K562 (cell line): Measurements from ENCODE around the gene PRKAR2B. TPM values are rescaled to one million over a fixed set of nuclear protein-coding genes. Genes with fewer than 3 reads are reported as not detected.

Source experiments
- ATAC-seq: fragments of 200-7000 bp; cut with Tn5 transposase; 3 replicates; pipeline ENCODE4 v1.9.1; 2020; ENCODE audit warnings: moderate library complexity
- BruUV-seq: library from RNA; stranded (reverse); fragments of 400-500 nt; replicated peaks from 2 replicates; lab custom pipeline; 2021; lab: Mats Ljungman, UMichigan
- CTCF ChIA-PET: fragments of 300-600 bp; formaldehyde crosslinking; extraction: SDS; loops from one replicate; lab custom pipeline; 2021; ENCODE audit warnings: low intra/inter-chr PET ratio; lab: Yijun Ruan, JAX
- POLR2A ChIA-PET: fragments of 300-600, 350-650 bp; sonication (Branson Sonifier 250); formaldehyde crosslinking; extraction: SDS; loops from one replicate; lab custom pipeline; 2021; ENCODE audit warnings: antibody characterized with exemption, inconsistent platforms; lab: Yijun Ruan, JAX
- DNase-seq, 4 experiments: peaks; one replicate each; pipeline versions ENCODE4 v3.0.0 to v3.0.0-alpha.2; 2011 to 2018; ENCODE audit warnings: low spot score in 3 of 4, mixed read lengths in 3 of 4; ENCODE audit errors: extremely low read depth in 1 of 4
- FAIRE-seq: peaks from 2 replicates; lab custom pipeline; 2011; peaks lifted over from hg19 to GRCh38; lab: Jason Lieb, UNC
- H2AFZ ChIP-seq: 2 replicates; pipeline ENCODE4 v1.6.0; 2011; ENCODE audit warnings: low read depth, low read length, control low read depth, inconsistent platforms
- H3K27ac ChIP-seq: fragments of 200-600 bp; 3 replicates; pipeline ENCODE4 v1.8.0; 2011; ENCODE audit warnings: low read depth, mild to moderate bottlenecking, control low read depth, inconsistent platforms, low read length, moderate library complexity, mixed read lengths; ENCODE audit errors: extremely low read depth
- H3K27me3 ChIP-seq, 2 experiments: fragments of 300-600 bp in 1 of 2; 2 replicates in 1 of 2; 3 replicates in 1 of 2; pipeline versions ENCODE4 v1.6.0 to v1.8.0; 2011; ENCODE audit warnings: inconsistent platforms in 2 of 2, low read length in 2 of 2, mild to moderate bottlenecking in 1 of 2, mixed read lengths in 1 of 2, moderate library complexity in 1 of 2; ENCODE audit not compliant: control insufficient read depth in 2 of 2, insufficient read depth in 2 of 2
- H3K36me3 ChIP-seq: fragments of 300-600 bp; 3 replicates; pipeline ENCODE4 v1.8.0; 2011; ENCODE audit warnings: mild to moderate bottlenecking, low read length, inconsistent platforms; ENCODE audit not compliant: control insufficient read depth, insufficient read depth
- H3K4me1 ChIP-seq, 2 experiments: fragments of 200-600 bp in 1 of 2; replicated peaks in 1 of 2; 2 replicates in 1 of 2; 3 replicates in 1 of 2; pipeline versions ENCODE4 v1.5.1 to v1.8.0; 2011; ENCODE audit warnings: inconsistent platforms in 2 of 2, low read length in 2 of 2, mild to moderate bottlenecking in 1 of 2, mixed read lengths in 1 of 2, moderate library complexity in 1 of 2; ENCODE audit not compliant: control insufficient read depth in 2 of 2, insufficient read depth in 2 of 2
- H3K4me2 ChIP-seq: 2 replicates; pipeline ENCODE4 v1.6.1; 2011; ENCODE audit warnings: low read length, control low read depth, inconsistent platforms, mixed read lengths; ENCODE audit not compliant: insufficient read depth
- H3K4me3 ChIP-seq: fragments of 200-600 bp; sonication (generic), shearing (Covaris generic); 2 replicates; pipeline ENCODE4 v1.5.1; 2016; ENCODE audit warnings: control low read depth, inconsistent platforms
- H3K79me2 ChIP-seq: fragments of 200-600 bp; 3 replicates; pipeline ENCODE4 v1.8.0; 2011; ENCODE audit warnings: low read length, inconsistent platforms; ENCODE audit not compliant: control insufficient read depth, insufficient read depth
- H3K9ac ChIP-seq, 2 experiments: 2 replicates each; pipeline versions ENCODE4 v1.6.0 to v1.6.1; 2011; ENCODE audit warnings: low read depth in 2 of 2, low read length in 2 of 2, control low read depth in 1 of 2, inconsistent platforms in 1 of 2, mild to moderate bottlenecking in 1 of 2, mixed read lengths in 1 of 2; ENCODE audit not compliant: insufficient read depth in 1 of 2
- H3K9me1 ChIP-seq: one replicate; pipeline ENCODE4 v1.6.0; 2011; ENCODE audit warnings: inconsistent platforms, mild to moderate bottlenecking, low read length, moderate library complexity; ENCODE audit not compliant: control insufficient read depth, insufficient read depth
- H3K9me3 ChIP-seq: replicated peaks from 2 replicates; pipeline ENCODE4 v1.5.1; 2011; ENCODE audit warnings: low read depth, low read length, inconsistent platforms; ENCODE audit not compliant: control insufficient read depth, insufficient read depth
- H4K20me1 ChIP-seq: replicated peaks from 2 replicates; pipeline ENCODE4 v1.6.1; 2011; ENCODE audit warnings: low read length, inconsistent platforms, mixed read lengths; ENCODE audit not compliant: control insufficient read depth, insufficient read depth
- CEBPB ChIP-seq: fragments of 450-650 bp; IDR thresholded peaks from 2 replicates; pipeline ENCODE4 v1.6.1; 2016; ENCODE audit warnings: missing genetic modification characterization, missing compliant biosample characterization
- CEBPG ChIP-seq, 3 experiments: fragments of 200-800 bp in 1 of 3; sonication (Bioruptor generic) in 1 of 3; sonication (generic) in 1 of 3; formaldehyde crosslinking in 1 of 3; IDR thresholded peaks in 2 of 3; conservative IDR thresholded peaks in 1 of 3; 2 replicates each; pipeline versions ENCODE4 v1.6.1 to v1.8.0; 2016 to 2022; ENCODE audit warnings: missing compliant biosample characterization in 2 of 3, missing genetic modification characterization in 2 of 3, mild to moderate bottlenecking in 1 of 3, missing genetic modification reagents in 1 of 3
- SNIP1 ChIP-seq: fragments of 450-650 bp; IDR thresholded peaks from 2 replicates; pipeline ENCODE4 v1.7.1; 2017; ENCODE audit warnings: low read depth, mild to moderate bottlenecking
- SREBF2 ChIP-seq: sonication (generic); formaldehyde crosslinking; IDR thresholded peaks from 2 replicates; pipeline ENCODE4 v1.4.0; 2020; ENCODE audit warnings: mild to moderate bottlenecking, missing genetic modification reagents
- ZNF316 ChIP-seq: fragments of 450-650 bp; IDR thresholded peaks from 2 replicates; pipeline ENCODE4 v1.6.1; 2016
- WGBS: fragments of 100-300 bp; shearing (Covaris generic); methylation state at CpG from one replicate; pipeline ENCODE4 v1.1.6; 2016; ENCODE audit warnings: low coverage, mixed read lengths; ENCODE audit not compliant: insufficient coverage; ENCODE audit errors: missing lambda C conversion rate; 5-methylcytosine and 5-hydroxymethylcytosine counted together
- in situ Hi-C: fragments of 300-500 bp; cut with MboI; formaldehyde crosslinking; loops from 4 replicates; pipeline ENCODE4 v1.15.0; 2018; ENCODE audit warnings: inconsistent platforms, mixed read lengths
- intact Hi-C: fragments of 100-400 bp; cut with micrococcal nuclease; formaldehyde crosslinking; loops from 2 replicates; pipeline ENCODE4 v1.14.2; 2022
- polyA plus RNA-seq, 8 experiments: library from polyadenylated mRNA; depleted of rRNA in 4 of 8; stranded (reverse) in 5 of 8; unstranded in 3 of 8; fragments of >200 nt; fragmentation: Nextera tagmentation in 2 of 8; fragmentation: Illumina TruSeq in 1 of 8; extraction: Ambion mirVana in 2 of 8; extraction: Trizol in 1 of 8; gene quantifications; 2 replicates each; pipeline versions ENCODE4 v1.2.1 to v1.2.3, GENCODE V29; 2011 to 2014; ENCODE audit warnings: inconsistent platforms in 1 of 8, missing spikeins in 1 of 8
- total RNA-seq, 7 experiments: library from RNA; depleted of rRNA in 6 of 7; stranded (reverse); fragments of >200 nt in 6 of 7; fragmentation: Illumina TruSeq in 2 of 7; extraction: Trizol in 2 of 7; gene quantifications; 2 replicates each; pipeline versions ENCODE4 v1.2.1 to v1.2.3, GENCODE V29; 2011 to 2021; ENCODE audit warnings: low replicate concordance in 1 of 7
- TF ChIP-seq, protein P1 (sequence below): fragments of 450-650 bp; IDR thresholded peaks from 2 replicates; pipeline ENCODE4 v1.6.1; 2018; ENCODE audit not compliant: partially characterized antibody
- TF ChIP-seq, protein P2 (sequence below): fragments of 450-650 bp; IDR thresholded peaks from 2 replicates; pipeline ENCODE4 v1.6.1; 2017; ENCODE audit warnings: antibody characterized with exemption, mild to moderate bottlenecking
- TF ChIP-seq, protein P3 (sequence below), 3 experiments: IDR thresholded peaks in 2 of 3; conservative IDR thresholded peaks in 1 of 3; 2 replicates each; pipeline ENCODE4 v1.5.1; 2011 to 2012; ENCODE audit warnings: low read length in 3 of 3, mild to moderate bottlenecking in 3 of 3, control low read depth in 2 of 3, improper control_type of control experiment in 1 of 3, inconsistent platforms in 1 of 3, low read depth in 1 of 3, mixed read lengths in 1 of 3, moderate library complexity in 1 of 3; ENCODE audit not compliant: insufficient read depth in 2 of 3

Gene PRKAR2B
- total and polyA plus RNA-seq, 9 of the 15 experiments (the other 6 are each of a cell fraction or from before 2014, with no cell fraction given) = 59.0 to 173 (median 129) TPM

DNA sequence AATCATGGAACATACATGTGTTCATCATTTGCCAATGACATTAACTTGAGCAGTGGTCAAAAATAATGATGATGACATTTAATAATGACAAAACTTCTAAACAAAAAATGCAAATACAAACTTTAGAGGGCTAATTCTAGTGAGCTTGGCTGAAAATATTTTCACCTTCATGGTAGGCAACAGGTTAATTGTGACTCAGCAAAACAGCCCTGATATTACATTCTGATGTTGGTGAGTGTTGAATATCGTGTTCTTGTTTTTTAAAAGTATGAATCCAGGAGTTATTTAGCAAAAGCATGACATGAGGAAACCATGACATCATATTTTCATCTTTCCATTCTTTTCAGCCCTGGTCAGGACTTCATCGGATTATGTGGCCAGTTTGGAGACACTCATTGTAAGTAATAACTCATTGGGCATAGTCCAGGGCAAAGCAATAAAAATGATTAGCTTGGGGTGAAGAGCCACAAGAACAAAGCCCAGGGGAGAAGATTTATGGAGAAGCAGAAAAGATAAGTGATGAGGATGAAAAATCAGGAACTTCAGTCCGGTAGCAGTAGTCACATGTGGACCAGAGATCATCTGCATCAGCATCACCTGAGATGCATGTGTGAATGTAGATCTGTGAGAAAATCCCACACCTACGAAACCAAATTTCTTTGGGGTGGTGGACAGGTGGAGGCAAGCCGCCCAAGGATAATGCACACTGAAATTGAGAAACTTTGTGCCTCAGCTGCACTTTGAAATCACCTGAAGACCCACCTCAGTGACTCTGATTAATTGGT is 46.8 kb upstream of the PRKAR2B start (continued):
- TF ChIP-seq, protein P1, sequence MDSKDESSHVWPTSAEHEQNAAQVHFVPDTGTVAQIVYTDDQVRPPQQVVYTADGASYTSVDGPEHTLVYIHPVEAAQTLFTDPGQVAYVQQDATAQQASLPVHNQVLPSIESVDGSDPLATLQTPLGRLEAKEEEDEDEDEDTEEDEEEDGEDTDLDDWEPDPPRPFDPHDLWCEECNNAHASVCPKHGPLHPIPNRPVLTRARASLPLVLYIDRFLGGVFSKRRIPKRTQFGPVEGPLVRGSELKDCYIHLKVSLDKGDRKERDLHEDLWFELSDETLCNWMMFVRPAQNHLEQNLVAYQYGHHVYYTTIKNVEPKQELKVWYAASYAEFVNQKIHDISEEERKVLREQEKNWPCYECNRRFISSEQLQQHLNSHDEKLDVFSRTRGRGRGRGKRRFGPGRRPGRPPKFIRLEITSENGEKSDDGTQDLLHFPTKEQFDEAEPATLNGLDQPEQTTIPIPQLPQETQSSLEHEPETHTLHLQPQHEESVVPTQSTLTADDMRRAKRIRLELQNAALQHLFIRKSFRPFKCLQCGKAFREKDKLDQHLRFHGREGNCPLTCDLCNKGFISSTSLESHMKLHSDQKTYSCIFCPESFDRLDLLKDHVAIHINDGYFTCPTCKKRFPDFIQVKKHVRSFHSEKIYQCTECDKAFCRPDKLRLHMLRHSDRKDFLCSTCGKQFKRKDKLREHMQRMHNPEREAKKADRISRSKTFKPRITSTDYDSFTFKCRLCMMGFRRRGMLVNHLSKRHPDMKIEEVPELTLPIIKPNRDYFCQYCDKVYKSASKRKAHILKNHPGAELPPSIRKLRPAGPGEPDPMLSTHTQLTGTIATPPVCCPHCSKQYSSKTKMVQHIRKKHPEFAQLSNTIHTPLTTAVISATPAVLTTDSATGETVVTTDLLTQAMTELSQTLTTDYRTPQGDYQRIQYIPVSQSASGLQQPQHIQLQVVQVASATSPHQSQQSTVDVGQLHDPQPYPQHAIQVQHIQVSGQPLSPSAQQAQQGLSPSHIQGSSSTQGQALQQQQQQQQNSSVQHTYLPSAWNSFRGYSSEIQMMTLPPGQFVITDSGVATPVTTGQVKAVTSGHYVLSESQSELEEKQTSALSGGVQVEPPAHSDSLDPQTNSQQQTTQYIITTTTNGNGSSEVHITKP = no peak
- TF ChIP-seq SNIP1 (no peak), ZNF316 (peak; percentile 96)

DNA sequence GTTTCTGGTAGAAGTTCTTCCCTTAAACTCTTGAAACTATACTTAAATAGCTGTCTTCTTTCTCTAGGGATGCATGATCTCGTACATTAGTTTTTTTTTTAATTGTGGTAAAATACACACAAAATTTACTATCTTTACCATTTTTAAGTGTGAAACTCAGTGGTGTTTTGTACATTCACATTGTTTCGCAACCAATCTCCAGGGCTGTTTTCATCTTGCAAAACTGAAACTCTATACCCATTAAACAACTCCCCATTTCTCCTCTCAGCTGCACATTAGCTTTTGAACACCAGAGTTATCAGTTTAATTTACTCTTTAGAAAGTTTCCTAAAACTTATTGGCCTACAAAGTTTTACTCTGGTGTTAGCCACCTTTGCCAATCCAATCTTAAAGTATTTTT is 45.5 kb upstream of the PRKAR2B start:
- no peaks in the 10 kb centered on the region for H3K9me1 ChIP-seq
- intact Hi-C loops = no loop called here
- POLR2A ChIA-PET = interaction anchor here (4.5 kb wide), 1 partner anchor 8 kb away, joined by 30 read pairs; no protein-coding TSS in a partner anchor
- H3K9ac ChIP-seq = no peak overlapping the region
- in situ Hi-C loops = no loop called here
- WGBS = 83% methylated on average over 2 of the region's 2 CpGs
- H3K36me3 ChIP-seq = no peaks in the 10 kb centered on the region
- H3K79me2 ChIP-seq = 0 out of 3 replicates have a peak, but pooled peaks cover 3% of the 10 kb centered on the region
- no peak overlapping the region for H3K4me3 ChIP-seq
- no peaks in the 10 kb centered on the region for H3K9me3 ChIP-seq
- H3K4me1 ChIP-seq = peaks cover 23 to 24% of the 10 kb centered on the region in 2 experiments
- H3K27ac ChIP-seq = no peak overlapping the region
- no peaks in the 10 kb centered on the region for H3K27me3 ChIP-seq
- no peak for FAIRE-seq
- H2AFZ ChIP-seq = no peak overlapping the region
- no peak for DNase-seq
- H3K4me2 ChIP-seq = no peak overlapping the region
- no peak for ATAC-seq
- BruUV-seq = no TSS peak
- CTCF ChIA-PET = no interaction called here
- no peaks in the 10 kb centered on the region for H4K20me1 ChIP-seq
- peak; percentile 98 for TF ChIP-seq CEBPB
- TF ChIP-seq, protein P2, sequence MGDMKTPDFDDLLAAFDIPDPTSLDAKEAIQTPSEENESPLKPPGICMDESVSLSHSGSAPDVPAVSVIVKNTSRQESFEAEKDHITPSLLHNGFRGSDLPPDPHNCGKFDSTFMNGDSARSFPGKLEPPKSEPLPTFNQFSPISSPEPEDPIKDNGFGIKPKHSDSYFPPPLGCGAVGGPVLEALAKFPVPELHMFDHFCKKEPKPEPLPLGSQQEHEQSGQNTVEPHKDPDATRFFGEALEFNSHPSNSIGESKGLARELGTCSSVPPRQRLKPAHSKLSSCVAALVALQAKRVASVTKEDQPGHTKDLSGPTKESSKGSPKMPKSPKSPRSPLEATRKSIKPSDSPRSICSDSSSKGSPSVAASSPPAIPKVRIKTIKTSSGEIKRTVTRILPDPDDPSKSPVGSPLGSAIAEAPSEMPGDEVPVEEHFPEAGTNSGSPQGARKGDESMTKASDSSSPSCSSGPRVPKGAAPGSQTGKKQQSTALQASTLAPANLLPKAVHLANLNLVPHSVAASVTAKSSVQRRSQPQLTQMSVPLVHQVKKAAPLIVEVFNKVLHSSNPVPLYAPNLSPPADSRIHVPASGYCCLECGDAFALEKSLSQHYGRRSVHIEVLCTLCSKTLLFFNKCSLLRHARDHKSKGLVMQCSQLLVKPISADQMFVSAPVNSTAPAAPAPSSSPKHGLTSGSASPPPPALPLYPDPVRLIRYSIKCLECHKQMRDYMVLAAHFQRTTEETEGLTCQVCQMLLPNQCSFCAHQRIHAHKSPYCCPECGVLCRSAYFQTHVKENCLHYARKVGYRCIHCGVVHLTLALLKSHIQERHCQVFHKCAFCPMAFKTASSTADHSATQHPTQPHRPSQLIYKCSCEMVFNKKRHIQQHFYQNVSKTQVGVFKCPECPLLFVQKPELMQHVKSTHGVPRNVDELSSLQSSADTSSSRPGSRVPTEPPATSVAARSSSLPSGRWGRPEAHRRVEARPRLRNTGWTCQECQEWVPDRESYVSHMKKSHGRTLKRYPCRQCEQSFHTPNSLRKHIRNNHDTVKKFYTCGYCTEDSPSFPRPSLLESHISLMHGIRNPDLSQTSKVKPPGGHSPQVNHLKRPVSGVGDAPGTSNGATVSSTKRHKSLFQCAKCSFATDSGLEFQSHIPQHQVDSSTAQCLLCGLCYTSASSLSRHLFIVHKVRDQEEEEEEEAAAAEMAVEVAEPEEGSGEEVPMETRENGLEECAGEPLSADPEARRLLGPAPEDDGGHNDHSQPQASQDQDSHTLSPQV = peak; percentile 22; the same call in 1 of the 2 replicates
- TF ChIP-seq, protein P3, sequence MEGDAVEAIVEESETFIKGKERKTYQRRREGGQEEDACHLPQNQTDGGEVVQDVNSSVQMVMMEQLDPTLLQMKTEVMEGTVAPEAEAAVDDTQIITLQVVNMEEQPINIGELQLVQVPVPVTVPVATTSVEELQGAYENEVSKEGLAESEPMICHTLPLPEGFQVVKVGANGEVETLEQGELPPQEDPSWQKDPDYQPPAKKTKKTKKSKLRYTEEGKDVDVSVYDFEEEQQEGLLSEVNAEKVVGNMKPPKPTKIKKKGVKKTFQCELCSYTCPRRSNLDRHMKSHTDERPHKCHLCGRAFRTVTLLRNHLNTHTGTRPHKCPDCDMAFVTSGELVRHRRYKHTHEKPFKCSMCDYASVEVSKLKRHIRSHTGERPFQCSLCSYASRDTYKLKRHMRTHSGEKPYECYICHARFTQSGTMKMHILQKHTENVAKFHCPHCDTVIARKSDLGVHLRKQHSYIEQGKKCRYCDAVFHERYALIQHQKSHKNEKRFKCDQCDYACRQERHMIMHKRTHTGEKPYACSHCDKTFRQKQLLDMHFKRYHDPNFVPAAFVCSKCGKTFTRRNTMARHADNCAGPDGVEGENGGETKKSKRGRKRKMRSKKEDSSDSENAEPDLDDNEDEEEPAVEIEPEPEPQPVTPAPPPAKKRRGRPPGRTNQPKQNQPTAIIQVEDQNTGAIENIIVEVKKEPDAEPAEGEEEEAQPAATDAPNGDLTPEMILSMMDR (IDR thresholded peaks at IDR 0.05 in 2 of 3, conservative IDR thresholded peaks at IDR 0.05 in 1 of 3; ENCODE audit: insufficient read depth in 2 of 3, low read depth in 1 of 3, low read length in 3 of 3) = no peak
- TF ChIP-seq SREBF2 (CRISPR knock-in tag) = no peak
- TF ChIP-seq CEBPG (CRISPR knock-in tag; IDR thresholded peaks at IDR 0.05) = peak; percentile 11; the same call in 1 of the 2 replicates
- peak; percentile 65 to 82 for TF ChIP-seq CEBPG (tag; conservative IDR thresholded peaks at IDR 0.05 in 1 of 2, IDR thresholded peaks at IDR 0.05 in 1 of 2)
